ENCODE measurements around the gene ST3GAL5.

- TF ChIP-seq CTCF (IDR thresholded peaks at IDR 0.05; ENCODE audit: low read length) (no peak), EZH2phosphoT487 (IDR thresholded peaks at IDR 0.05; ENCODE audit: low read length) (no peak), EZH2 (optimal IDR thresholded peaks at IDR 0.05; ENCODE audit: low read depth, low read length) (no peak)
Observed at GRCh38 chr2:85789271-85789670, 99.5 kb downstream of the ST3GAL5 start.
